Measurements from ENCODE around the gene SMAP1.

DNA sequence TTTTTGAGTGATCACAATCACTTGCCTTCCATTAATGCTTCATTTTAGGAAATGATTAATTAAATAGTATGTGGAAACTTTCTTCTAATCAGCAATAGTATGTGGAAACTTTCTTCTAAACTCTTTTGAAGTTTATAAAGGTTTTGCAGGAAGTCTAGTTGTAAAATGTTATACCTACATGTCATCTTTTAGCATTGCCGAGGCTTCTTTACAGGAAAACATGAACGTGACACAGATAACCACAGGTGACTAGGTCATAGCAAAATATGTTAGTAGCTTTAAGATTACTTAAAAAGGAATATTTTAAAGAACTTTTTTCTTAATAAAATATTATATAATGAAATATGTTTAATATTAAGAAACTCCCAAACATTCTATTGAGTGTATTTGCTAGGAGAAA is 56.8 kb downstream of the SMAP1 start:
- TF ChIP-seq HCFC1 (IDR thresholded peaks at IDR 0.05; ENCODE audit: low read depth, low read length) (no peak), NCOR1 (IDR thresholded peaks at IDR 0.05) (no peak)
- TF ChIP-seq, protein P1, sequence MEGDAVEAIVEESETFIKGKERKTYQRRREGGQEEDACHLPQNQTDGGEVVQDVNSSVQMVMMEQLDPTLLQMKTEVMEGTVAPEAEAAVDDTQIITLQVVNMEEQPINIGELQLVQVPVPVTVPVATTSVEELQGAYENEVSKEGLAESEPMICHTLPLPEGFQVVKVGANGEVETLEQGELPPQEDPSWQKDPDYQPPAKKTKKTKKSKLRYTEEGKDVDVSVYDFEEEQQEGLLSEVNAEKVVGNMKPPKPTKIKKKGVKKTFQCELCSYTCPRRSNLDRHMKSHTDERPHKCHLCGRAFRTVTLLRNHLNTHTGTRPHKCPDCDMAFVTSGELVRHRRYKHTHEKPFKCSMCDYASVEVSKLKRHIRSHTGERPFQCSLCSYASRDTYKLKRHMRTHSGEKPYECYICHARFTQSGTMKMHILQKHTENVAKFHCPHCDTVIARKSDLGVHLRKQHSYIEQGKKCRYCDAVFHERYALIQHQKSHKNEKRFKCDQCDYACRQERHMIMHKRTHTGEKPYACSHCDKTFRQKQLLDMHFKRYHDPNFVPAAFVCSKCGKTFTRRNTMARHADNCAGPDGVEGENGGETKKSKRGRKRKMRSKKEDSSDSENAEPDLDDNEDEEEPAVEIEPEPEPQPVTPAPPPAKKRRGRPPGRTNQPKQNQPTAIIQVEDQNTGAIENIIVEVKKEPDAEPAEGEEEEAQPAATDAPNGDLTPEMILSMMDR (IDR thresholded peaks at IDR 0.05 in 2 of 3, conservative IDR thresholded peaks at IDR 0.05 in 1 of 3; ENCODE audit: insufficient read depth in 2 of 3, low read depth in 1 of 3, low read length in 3 of 3), result no peak

All from K562 (cell line).